Activated T-cell treated with anti-CD3 and anti-CD28 coated beads, Interleukin-2, amount 50 U/mL, for 72 hours (primary cell): ENCODE results near the gene PIGZ. TPM values are rescaled to one million over a fixed set of nuclear protein-coding genes. Genes with fewer than 3 reads are reported as not detected.
A peak's percentile ranks its signal among the peaks of the same experiment; 100 is the strongest.

Experiments
- ATAC-seq, 2 donors: fragments of 150-1000 bp; cut with Tn5 transposase; replicated peaks in 1 of 2; 2 replicates each; pipeline ENCODE4 v1.10.0; 2021; ENCODE audit warnings: moderate library complexity in 2 of 2, mild to moderate bottlenecking in 1 of 2
- DNase-seq, 2 donors: peaks; one replicate each; pipeline ENCODE4 v3.0.0; 2021 to 2022; ENCODE audit warnings: mixed read lengths in 1 of 2
- H3K27ac Mint-ChIP-seq: one replicate; pipeline ENCODE4 v1.8.0; 2022; ENCODE audit warnings: mild to moderate bottlenecking, moderate library complexity, mixed read lengths
- H3K27me3 Mint-ChIP-seq: one replicate; pipeline ENCODE4 v1.8.0; 2022; ENCODE audit warnings: low read depth, mixed read lengths
- H3K36me3 Mint-ChIP-seq, 2 donors: one replicate each; pipeline ENCODE4 v1.8.0; 2022; ENCODE audit warnings: mixed read lengths in 2 of 2, mild to moderate bottlenecking in 1 of 2; ENCODE audit not compliant: insufficient read depth in 2 of 2
- H3K4me1 Mint-ChIP-seq: one replicate; pipeline ENCODE4 v1.8.0; 2022; ENCODE audit warnings: low read depth, mixed read lengths
- H3K4me3 Mint-ChIP-seq, 2 donors: one replicate each; pipeline ENCODE4 v1.8.0; 2022; ENCODE audit warnings: mild to moderate bottlenecking in 2 of 2, mixed read lengths in 2 of 2, moderate library complexity in 2 of 2
- H3K9me3 Mint-ChIP-seq, 2 donors: one replicate each; pipeline ENCODE4 v1.8.0; 2022; ENCODE audit warnings: mixed read lengths in 2 of 2
- total RNA-seq, 2 donors: library from RNA; stranded (reverse); gene quantifications; one replicate each; pipeline ENCODE4 v1.2.3, GENCODE V29; 2022

PIGZ gene
- total RNA-seq, 2 donors from 2014 or later: 1.1 to 1.7 TPM

- Mint-ChIP-seq H3K4me1 (peaks cover 16% of the 10 kb centered on the region), H3K36me3 (peaks cover 5 to 17% of the 10 kb centered on the region in 2 donors), H3K4me3 (no peak overlapping the region), H3K9me3 (peaks cover 2 to 4% of the 10 kb centered on the region in 2 donors), H3K27ac (no peak overlapping the region), H3K27me3 (peaks cover 9% of the 10 kb centered on the region)
- ATAC-seq (no peak), DNase-seq (no peak)
These were observed 3.4 kb downstream of the PIGZ start for GRCh38 chr3:196965112-196965803.

GRCh38 chr3:196963631-196963953 is 5.0 kb downstream of the PIGZ start:
- Mint-ChIP-seq H3K9me3 (peaks cover 2 to 4% of the 10 kb centered on the region in 2 donors), H3K36me3 (peaks cover 4 to 17% of the 10 kb centered on the region in 2 donors), H3K27me3 (peaks cover 6% of the 10 kb centered on the region), H3K4me1 (peaks cover 13% of the 10 kb centered on the region), H3K27ac (no peak overlapping the region), H3K4me3 (no peak overlapping the region)
- ATAC-seq: no peak
- no peak for DNase-seq

- H3K36me3 Mint-ChIP-seq: peaks cover 4 to 17% of the 10 kb centered on the region in 2 donors
- ATAC-seq (no peak), DNase-seq (no peak)
- peaks cover 2 to 4% of the 10 kb centered on the region in 2 donors for H3K9me3 Mint-ChIP-seq
- H3K27ac Mint-ChIP-seq: no peak overlapping the region
- H3K27me3 Mint-ChIP-seq: peaks cover 6% of the 10 kb centered on the region
- H3K4me1 Mint-ChIP-seq: peaks cover 13% of the 10 kb centered on the region
- no peak overlapping the region for H3K4me3 Mint-ChIP-seq
These were observed 5.6 kb downstream of the PIGZ start for GRCh38 chr3:196962930-196963630.

- Mint-ChIP-seq H3K9me3 (peaks cover 2 to 4% of the 10 kb centered on the region in 2 donors), H3K27me3 (peaks cover under 1% of the 10 kb centered on the region), H3K4me1 (peaks cover 13% of the 10 kb centered on the region), H3K36me3 (peaks cover 4 to 17% of the 10 kb centered on the region in 2 donors), H3K4me3 (no peak overlapping the region), H3K27ac (no peak overlapping the region)
- ATAC-seq (no peak), DNase-seq (no peak)
These were observed 6.3 kb downstream of the PIGZ start for GRCh38 chr3:196962108-196962929.

GRCh38 chr3:196954832-196955231 is 13.8 kb downstream of the PIGZ start:
- Mint-ChIP-seq H3K27ac (peak overlapping the region; percentile 42), H3K27me3 (no peaks in the 10 kb centered on the region), H3K9me3 (no peaks in the 10 kb centered on the region), H3K4me1 (no peaks in the 10 kb centered on the region), H3K36me3 (no peaks in the 10 kb centered on the region), H3K4me3 (no peak overlapping the region)
- DNase-seq (no peak), ATAC-seq (no peak)

- Mint-ChIP-seq H3K9me3 (no peaks in the 10 kb centered on the region), H3K4me1 (peaks cover 5% of the 10 kb centered on the region), H3K4me3 (no peak overlapping the region), H3K27me3 (no peaks in the 10 kb centered on the region), H3K27ac (no peak overlapping the region), H3K36me3 (no peaks in the 10 kb centered on the region)
- DNase-seq (no peak), ATAC-seq (no peak)
These were observed 17.3 kb downstream of the PIGZ start for GRCh38 chr3:196951371-196951770.

GRCh38 chr3:196949750-196950149 is 18.9 kb downstream of the PIGZ start:
- no peak overlapping the region for H3K27ac Mint-ChIP-seq
- ATAC-seq (no peak), DNase-seq (no peak)
- H3K4me1 Mint-ChIP-seq: peaks cover 8% of the 10 kb centered on the region
- H3K36me3 Mint-ChIP-seq: no peaks in the 10 kb centered on the region
- H3K9me3 Mint-ChIP-seq: no peaks in the 10 kb centered on the region
- H3K4me3 Mint-ChIP-seq: no peak overlapping the region
- H3K27me3 Mint-ChIP-seq: no peaks in the 10 kb centered on the region

- Mint-ChIP-seq H3K9me3 (no peaks in the 10 kb centered on the region), H3K4me1 (peaks cover 13% of the 10 kb centered on the region)
- no peak for ATAC-seq
These were observed 19.4 kb downstream of the PIGZ start for GRCh38 chr3:196949285-196949619.

GRCh38 chr3:196948442-196949284 is 20.0 kb downstream of the PIGZ start:
- Mint-ChIP-seq H3K4me3 (no peak overlapping the region), H3K4me1 (peaks cover 19% of the 10 kb centered on the region), H3K27ac (no peak overlapping the region), H3K27me3 (no peaks in the 10 kb centered on the region), H3K36me3 (no peaks in the 10 kb centered on the region), H3K9me3 (no peaks in the 10 kb centered on the region)
- ATAC-seq (peak in 1 of 2 donors; percentile 16), DNase-seq (no peak)

More at GRCh38 chr3:196949285-196949619, 19.4 kb downstream of the PIGZ start:
- no peak for DNase-seq
- Mint-ChIP-seq H3K36me3 (no peaks in the 10 kb centered on the region), H3K27ac (no peak overlapping the region), H3K4me3 (no peak overlapping the region), H3K27me3 (no peaks in the 10 kb centered on the region)

- ATAC-seq (no peak), DNase-seq (no peak)
- Mint-ChIP-seq H3K27ac (no peak overlapping the region), H3K4me3 (no peak overlapping the region), H3K36me3 (no peaks in the 10 kb centered on the region), H3K4me1 (peaks cover 26% of the 10 kb centered on the region), H3K27me3 (no peaks in the 10 kb centered on the region), H3K9me3 (no peaks in the 10 kb centered on the region)
These were observed 20.7 kb downstream of the PIGZ start for GRCh38 chr3:196947860-196948441.

GRCh38 chr3:196947136-196947859 is 21.3 kb downstream of the PIGZ start:
- H3K36me3 Mint-ChIP-seq: peaks cover 0 to 2% of the 10 kb centered on the region in 2 donors
- H3K4me3 Mint-ChIP-seq: no peak overlapping the region
- H3K27ac Mint-ChIP-seq: no peak overlapping the region
- H3K27me3 Mint-ChIP-seq: no peaks in the 10 kb centered on the region
- DNase-seq (no peak), ATAC-seq (no peak)
- peaks cover 27% of the 10 kb centered on the region for H3K4me1 Mint-ChIP-seq
- no peaks in the 10 kb centered on the region for H3K9me3 Mint-ChIP-seq
